T-cell (primary cell): ENCODE data around the gene MMAB. TPM values are rescaled to one million over a fixed set of nuclear protein-coding genes. Genes with fewer than 3 reads are reported as not detected.

Source experiments
- ATAC-seq, 4 experiments: fragments of 200-7000 bp in 3 of 4; fragments of 150-1000 bp in 1 of 4; cut with Tn5 transposase; replicated peaks in 1 of 4; 1 replicate in 3 of 4; 2 replicates in 1 of 4; pipeline ENCODE4 v1.10.0; 2021; ENCODE audit warnings: moderate library complexity in 3 of 4, mild to moderate bottlenecking in 2 of 4, moderate number of reproducible peaks in 1 of 4
- CTCF ChIA-PET, 2 donors: fragments of 300-600 bp; sonication (Branson Sonifier 250); formaldehyde crosslinking; loops; one replicate each; lab custom pipeline; 2022; ENCODE audit warnings: antibody characterized with exemption in 2 of 2; lab: Charles Lee
- POLR2A ChIA-PET, 2 donors: fragments of 300-600 bp; sonication (Branson Sonifier 250); formaldehyde crosslinking; loops; one replicate each; lab custom pipeline; 2022; ENCODE audit warnings: antibody characterized with exemption in 2 of 2; lab: Charles Lee
- DNase-seq, 35 experiments: peaks; one replicate each; pipeline versions ENCODE4 v3.0.0 to v3.0.0-alpha.2; 2013 to 2023
- H3K27ac ChIP-seq: one replicate; pipeline ENCODE4 v1.5.1; 2013; ENCODE audit warnings: low read length
- H3K27me3 ChIP-seq, 2 experiments: replicated peaks in 1 of 2; 1 replicate in 1 of 2; 2 replicates in 1 of 2; pipeline versions ENCODE4 v1.6.1 to v1.7.0; 2013; ENCODE audit warnings: low read length in 1 of 2, mixed read lengths in 1 of 2; ENCODE audit not compliant: control insufficient read depth in 2 of 2, insufficient read depth in 2 of 2; ENCODE audit errors: extremely low read depth in 1 of 2
- H3K36me3 ChIP-seq, 2 donors: 1 replicate in 1 of 2; 2 replicates in 1 of 2; pipeline versions ENCODE4 v1.6.1 to v1.7.0; 2013; ENCODE audit warnings: low read length in 1 of 2; ENCODE audit not compliant: control insufficient read depth in 2 of 2, insufficient read depth in 1 of 2; ENCODE audit errors: extremely low read depth in 1 of 2
- H3K4me1 ChIP-seq, 2 experiments: 1 replicate in 1 of 2; 2 replicates in 1 of 2; pipeline versions ENCODE4 v1.6.1 to v1.7.0; 2013; ENCODE audit warnings: low read length in 2 of 2, mixed read lengths in 1 of 2; ENCODE audit not compliant: insufficient read depth in 2 of 2, control insufficient read depth in 1 of 2; ENCODE audit errors: extremely low read depth in 1 of 2
- H3K4me3 ChIP-seq, 2 donors: 1 replicate in 1 of 2; 2 replicates in 1 of 2; pipeline versions ENCODE4 v1.5.1 to v1.7.0; 2013; ENCODE audit warnings: mild to moderate bottlenecking in 2 of 2, low read length in 1 of 2, moderate library complexity in 1 of 2; ENCODE audit not compliant: control insufficient read depth in 1 of 2; ENCODE audit errors: extremely low read depth in 1 of 2
- H3K9me3 ChIP-seq: 2 replicates; pipeline ENCODE4 v1.7.0; 2013
- H3K27ac Mint-ChIP-seq, 2 donors: one replicate each; pipeline ENCODE4 v1.8.0; 2020 to 2021; ENCODE audit warnings: mild to moderate bottlenecking in 2 of 2, mixed read lengths in 2 of 2
- H3K27me3 Mint-ChIP-seq, 2 donors: one replicate each; pipeline ENCODE4 v1.8.0; 2021 to 2022; ENCODE audit warnings: mixed read lengths in 2 of 2
- H3K36me3 Mint-ChIP-seq: one replicate; pipeline ENCODE4 v1.8.0; 2021; ENCODE audit warnings: mixed read lengths
- H3K4me1 Mint-ChIP-seq, 3 donors: one replicate each; pipeline ENCODE4 v1.8.0; 2020 to 2022; ENCODE audit warnings: mixed read lengths in 3 of 3, mild to moderate bottlenecking in 1 of 3
- H3K4me3 Mint-ChIP-seq, 3 donors: one replicate each; pipeline ENCODE4 v1.8.0; 2020 to 2022; ENCODE audit warnings: mild to moderate bottlenecking in 3 of 3, mixed read lengths in 3 of 3, moderate library complexity in 3 of 3
- H3K9me3 Mint-ChIP-seq, 3 donors: one replicate each; pipeline ENCODE4 v1.8.0; 2020 to 2022; ENCODE audit warnings: mixed read lengths in 3 of 3
- WGBS: methylation state at CpG from one replicate; pipeline ENCODE4 v1.1.5; 2013; ENCODE audit warnings: missing lambda C conversion rate; ENCODE audit not compliant: insufficient coverage; 5-methylcytosine and 5-hydroxymethylcytosine counted together
- total RNA-seq, 35 experiments: library from RNA in 6 of 35; stranded (reverse) in 6 of 35; fragments of 120-200 nt in 1 of 35; gene quantifications; one replicate each; pipeline versions ENCODE4 v1.2.1 to v1.2.4 and lab custom pipeline; 2013 to 2026

Gene MMAB
- total RNA-seq, 5 donors from 2014 or later (not counting 1 experiment from before 2014, with no cell fraction given), result 11.4 to 23.2 (median 15.2) TPM

GRCh38 chr12:109532721-109533486 is 40.4 kb downstream of the MMAB start:
- WGBS, result 89% methylated on average over 15 of the region's 24 CpGs
- peaks cover 38% of the 10 kb centered on the region for H3K36me3 Mint-ChIP-seq
- no peak for ATAC-seq
- no peak overlapping the region for H3K4me3 Mint-ChIP-seq
- Histone ChIP-seq H3K27me3 (no peaks in the 10 kb centered on the region), H3K4me3 (no peak overlapping the region), H3K27ac (no peak overlapping the region), H3K36me3 (peaks cover 7 to 27% of the 10 kb centered on the region in 2 donors), H3K4me1 (no peaks in the 10 kb centered on the region), H3K9me3 (no peaks in the 10 kb centered on the region)
- DNase-seq, result no peak
- no peaks in the 10 kb centered on the region for H3K27me3 Mint-ChIP-seq
- H3K27ac Mint-ChIP-seq, result no peak overlapping the region
- CTCF ChIA-PET, result no interaction called here
- POLR2A ChIA-PET, result no interaction called here
- no peaks in the 10 kb centered on the region for H3K9me3 Mint-ChIP-seq
- no peaks in the 10 kb centered on the region for H3K4me1 Mint-ChIP-seq

- no peak for DNase-seq
- H3K36me3 Mint-ChIP-seq, result peaks cover 43% of the 10 kb centered on the region
These were observed 41.9 kb downstream of the MMAB start for GRCh38 chr12:109531411-109531810.

GRCh38 chr12:109529691-109530640 is 43.3 kb downstream of the MMAB start:
- ChIA-PET CTCF (interaction anchor here in 1 of 2 donors (0.6 kb wide), 1 partner anchor 285 kb away, joined by 4 read pairs; no protein-coding TSS in a partner anchor), POLR2A (interaction anchor here in 1 of 2 donors (0.6 kb wide), 1 partner anchor 56 kb away, joined by 3 read pairs; no protein-coding TSS in a partner anchor)
- no peak overlapping the region for H3K4me3 ChIP-seq
- Mint-ChIP-seq H3K4me3 (no peak overlapping the region), H3K4me1 (no peaks in the 10 kb centered on the region), H3K9me3 (no peaks in the 10 kb centered on the region), H3K27me3 (no peaks in the 10 kb centered on the region), H3K36me3 (peaks cover 39% of the 10 kb centered on the region), H3K27ac (no peak overlapping the region)
- WGBS, result 93% methylated on average over 11 of the region's 19 CpGs
- DNase-seq, result no peak
- no peaks in the 10 kb centered on the region for H3K27me3 ChIP-seq
- H3K4me1 ChIP-seq, result no peaks in the 10 kb centered on the region
- peaks cover 7 to 54% of the 10 kb centered on the region in 2 donors for H3K36me3 ChIP-seq
- no peaks in the 10 kb centered on the region for H3K9me3 ChIP-seq
- ATAC-seq, result no peak
- H3K27ac ChIP-seq, result no peak overlapping the region

More at GRCh38 chr12:109531411-109531810, 41.9 kb downstream of the MMAB start:
- Histone ChIP-seq H3K36me3 (peaks cover 7 to 40% of the 10 kb centered on the region in 2 donors), H3K4me3 (no peak overlapping the region), H3K4me1 (no peaks in the 10 kb centered on the region), H3K27ac (no peak overlapping the region), H3K27me3 (no peaks in the 10 kb centered on the region), H3K9me3 (no peaks in the 10 kb centered on the region)
- no peaks in the 10 kb centered on the region for H3K4me1 Mint-ChIP-seq
- no peak overlapping the region for H3K4me3 Mint-ChIP-seq
- no peaks in the 10 kb centered on the region for H3K27me3 Mint-ChIP-seq
- 100% methylated on average over 1 of the region's 2 CpGs for WGBS
- H3K9me3 Mint-ChIP-seq, result no peaks in the 10 kb centered on the region
- ChIA-PET CTCF (no interaction called here), POLR2A (no interaction called here)
- no peak overlapping the region for H3K27ac Mint-ChIP-seq
- ATAC-seq, result no peak

- H3K9me3 Mint-ChIP-seq, result no peaks in the 10 kb centered on the region
- no peaks in the 10 kb centered on the region for H3K4me1 ChIP-seq
- no peak overlapping the region for H3K4me3 ChIP-seq
- H3K4me3 Mint-ChIP-seq, result no peak overlapping the region
- DNase-seq (no peak), ATAC-seq (no peak)
- H3K4me1 Mint-ChIP-seq, result no peaks in the 10 kb centered on the region
- H3K9me3 ChIP-seq, result no peaks in the 10 kb centered on the region
- peaks cover 15 to 67% of the 10 kb centered on the region in 2 donors for H3K36me3 ChIP-seq
- CTCF ChIA-PET, result no interaction called here
- no peaks in the 10 kb centered on the region for H3K27me3 Mint-ChIP-seq
- peaks cover 41% of the 10 kb centered on the region for H3K36me3 Mint-ChIP-seq
- no peak overlapping the region for H3K27ac ChIP-seq
- POLR2A ChIA-PET, result no interaction called here
- H3K27me3 ChIP-seq, result no peaks in the 10 kb centered on the region
- 96% methylated on average over 5 of the region's 8 CpGs for WGBS
- no peak overlapping the region for H3K27ac Mint-ChIP-seq
These were observed 45.7 kb downstream of the MMAB start for GRCh38 chr12:109527489-109528123.

- no peaks in the 10 kb centered on the region for H3K4me1 Mint-ChIP-seq
- H3K36me3 Mint-ChIP-seq, result peaks cover 55% of the 10 kb centered on the region
- no peaks in the 10 kb centered on the region for H3K9me3 ChIP-seq
- 100% methylated on average over 3 of the region's 3 CpGs for WGBS
- peaks cover 14 to 83% of the 10 kb centered on the region in 2 donors for H3K36me3 ChIP-seq
- H3K9me3 Mint-ChIP-seq, result no peaks in the 10 kb centered on the region
- H3K4me3 Mint-ChIP-seq, result no peak overlapping the region
- DNase-seq (no peak), ATAC-seq (no peak)
- no peaks in the 10 kb centered on the region for H3K4me1 ChIP-seq
- no peak overlapping the region for H3K27ac Mint-ChIP-seq
- H3K27me3 Mint-ChIP-seq, result no peaks in the 10 kb centered on the region
- ChIA-PET POLR2A (no interaction called here), CTCF (interaction anchor here in 1 of 2 donors (1.6 kb wide), 1 partner anchor 9 kb away, joined by 7 read pairs; no protein-coding TSS in a partner anchor)
- H3K4me3 ChIP-seq, result no peak overlapping the region
- no peaks in the 10 kb centered on the region for H3K27me3 ChIP-seq
- no peak overlapping the region for H3K27ac ChIP-seq
These were observed 48.1 kb downstream of the MMAB start for GRCh38 chr12:109525279-109525585.
